ENCODE data around the gene NPTXR.

NPTXR gene

GRCh38 chr22:38874529-38875222, 30.8 kb upstream of the NPTXR start:
- Histone ChIP-seq H3K27ac (ENCODE audit: low read length) (no peak overlapping the region), H3K4me3 (ENCODE audit: low read depth in 1 of 2, low read length in 2 of 2) (no peak overlapping the region), H3K27me3 (ENCODE audit: low read depth, low read length) (no peaks in the 10 kb centered on the region), H3K36me3 (ENCODE audit: control insufficient read depth in 1 of 2, insufficient read depth in 2 of 2, low read length in 2 of 2) (no peaks in the 10 kb centered on the region), H3K9me3 (ENCODE audit: control insufficient read depth in 1 of 2, low read length in 2 of 2) (no peaks in the 10 kb centered on the region), H3K4me1 (ENCODE audit: control insufficient read depth in 1 of 2, insufficient read depth in 2 of 2, low read length in 2 of 2) (peaks cover 11 to 21% of the 10 kb centered on the region in 2 donors)

GRCh38 chr22:38873469-38874411, 29.9 kb upstream of the NPTXR start:
- H3K4me1 ChIP-seq (ENCODE audit: control insufficient read depth in 1 of 2, insufficient read depth in 2 of 2, low read length in 2 of 2) = peaks cover 18 to 30% of the 10 kb centered on the region in 2 donors
- peak overlapping the region; percentile 91 for H3K27ac ChIP-seq (ENCODE audit: low read length)
- no peaks in the 10 kb centered on the region for H3K36me3 ChIP-seq (ENCODE audit: control insufficient read depth in 1 of 2, insufficient read depth in 2 of 2, low read length in 2 of 2)
- peak overlapping the region; percentile 78 to 83 for H3K4me3 ChIP-seq (ENCODE audit: low read depth in 1 of 2, low read length in 2 of 2)
- H3K9me3 ChIP-seq (ENCODE audit: control insufficient read depth in 1 of 2, low read length in 2 of 2) = no peaks in the 10 kb centered on the region
- H3K27me3 ChIP-seq (ENCODE audit: low read depth, low read length) = no peaks in the 10 kb centered on the region

- no peaks in the 10 kb centered on the region for H3K27me3 ChIP-seq (ENCODE audit: low read depth, low read length)
- peak overlapping the region; percentile 91 for H3K27ac ChIP-seq (ENCODE audit: low read length)
- H3K4me1 ChIP-seq (ENCODE audit: control insufficient read depth in 1 of 2, insufficient read depth in 2 of 2, low read length in 2 of 2) = peaks cover 18 to 35% of the 10 kb centered on the region in 2 donors
- no peaks in the 10 kb centered on the region for H3K9me3 ChIP-seq (ENCODE audit: control insufficient read depth in 1 of 2, low read length in 2 of 2)
- H3K36me3 ChIP-seq (ENCODE audit: control insufficient read depth in 1 of 2, insufficient read depth in 2 of 2, low read length in 2 of 2) = peaks cover 0 to 6% of the 10 kb centered on the region in 2 donors
- peak overlapping the region; percentile 78 to 83 for H3K4me3 ChIP-seq (ENCODE audit: low read depth in 1 of 2, low read length in 2 of 2)
Measured at GRCh38 chr22:38872831-38873248, 29.0 kb upstream of the NPTXR start.

DNA sequence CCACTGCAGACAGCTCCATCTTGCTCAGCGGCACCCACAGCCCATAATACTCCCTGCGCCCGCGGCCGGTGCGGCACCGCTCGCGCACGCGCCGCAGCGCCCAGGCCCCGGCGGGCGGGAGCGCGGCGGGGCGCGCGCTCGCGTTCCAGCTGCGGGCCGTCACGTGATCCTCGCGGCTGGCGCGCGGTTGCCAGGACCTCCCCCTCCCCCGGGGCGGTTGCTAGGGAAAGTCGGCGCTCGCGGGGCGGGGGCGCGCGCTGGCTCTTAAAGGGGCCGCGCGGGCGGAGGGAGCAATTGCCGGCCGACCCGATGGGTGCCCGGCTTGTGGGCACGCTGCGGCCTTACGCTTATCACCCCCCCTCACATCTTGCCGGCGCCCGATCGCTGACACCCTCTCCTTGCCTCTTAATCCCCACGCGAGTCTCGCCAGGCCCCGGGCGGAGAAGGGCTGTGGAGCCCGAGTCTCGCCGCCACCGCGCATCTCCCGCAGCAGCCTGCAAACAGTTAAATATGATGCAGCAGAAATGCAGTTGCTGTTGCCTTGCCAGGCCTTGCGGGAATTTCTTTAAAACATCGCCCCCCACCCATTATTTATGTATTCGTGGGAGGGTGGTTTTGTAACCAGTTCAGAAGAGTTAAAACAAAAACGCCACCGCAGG, 28.5 kb upstream of the NPTXR start, which contains the start of gene CBX6:
Gene CBX6, minus strand, starts transcription at position 45 of the 659 bp plus-strand sequence. Its CDS starts 26 bp downstream, at position 19.
- Histone ChIP-seq H3K4me3 (ENCODE audit: low read depth in 1 of 2, low read length in 2 of 2) (peak within 1 kb of the TSS; percentile 78 to 83), H3K27me3 (ENCODE audit: low read depth, low read length) (no peaks in the 10 kb centered on the region), H3K9me3 (ENCODE audit: control insufficient read depth in 1 of 2, low read length in 2 of 2) (no peaks in the 10 kb centered on the region), H3K36me3 (ENCODE audit: control insufficient read depth in 1 of 2, insufficient read depth in 2 of 2, low read length in 2 of 2) (peaks cover 0 to 6% of the 10 kb centered on the region in 2 donors), H3K4me1 (ENCODE audit: control insufficient read depth in 1 of 2, insufficient read depth in 2 of 2, low read length in 2 of 2) (peaks cover 18 to 35% of the 10 kb centered on the region in 2 donors), H3K27ac (ENCODE audit: low read length) (peak within 1 kb of the TSS; percentile 91)

- no peaks in the 10 kb centered on the region for H3K9me3 ChIP-seq (ENCODE audit: control insufficient read depth in 1 of 2, low read length in 2 of 2)
- peaks cover 0 to 9% of the 10 kb centered on the region in 2 donors for H3K36me3 ChIP-seq (ENCODE audit: control insufficient read depth in 1 of 2, insufficient read depth in 2 of 2, low read length in 2 of 2)
- no peaks in the 10 kb centered on the region for H3K27me3 ChIP-seq (ENCODE audit: low read depth, low read length)
- H3K27ac ChIP-seq (ENCODE audit: low read length) = peak overlapping the region; percentile 88
- peaks cover 18 to 42% of the 10 kb centered on the region in 2 donors for H3K4me1 ChIP-seq (ENCODE audit: control insufficient read depth in 1 of 2, insufficient read depth in 2 of 2, low read length in 2 of 2)
- peak overlapping the region; percentile 66 to 78 for H3K4me3 ChIP-seq (ENCODE audit: low read depth in 1 of 2, low read length in 2 of 2)
Measured at GRCh38 chr22:38871360-38872171, 27.7 kb upstream of the NPTXR start.

DNA sequence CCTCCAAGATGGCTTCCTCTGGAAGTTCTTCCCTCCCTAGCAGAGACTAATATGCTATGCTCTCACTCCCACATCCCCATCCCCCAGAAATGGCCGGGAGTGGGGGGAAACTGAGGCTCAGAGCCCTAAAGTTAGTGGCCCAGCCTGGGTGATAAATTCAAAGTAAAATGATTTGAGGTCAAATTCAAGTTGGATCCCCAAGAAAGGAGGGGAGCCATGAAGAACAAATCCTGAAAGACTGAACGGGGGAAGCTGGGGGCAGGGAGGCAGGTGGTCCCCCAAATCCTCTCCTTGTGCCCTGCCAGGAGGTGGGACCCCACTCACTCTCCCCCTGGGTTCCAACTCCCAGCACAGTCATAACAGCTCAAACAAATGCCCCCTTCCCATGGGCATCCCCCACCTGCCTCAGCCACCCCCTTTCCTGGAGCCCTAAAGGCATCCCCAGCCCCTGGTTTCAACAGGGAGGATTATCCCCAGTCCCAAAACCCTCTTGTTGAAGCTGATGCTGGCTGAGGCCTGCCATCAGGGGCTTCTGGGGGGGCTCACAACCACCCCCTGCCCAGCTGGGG, 27.0 kb upstream of the NPTXR start:
- peak overlapping the region; percentile 88 for H3K27ac ChIP-seq (ENCODE audit: low read length)
- H3K4me3 ChIP-seq (ENCODE audit: low read depth in 1 of 2, low read length in 2 of 2) = peak overlapping the region; percentile 66 to 78
- peaks cover 0 to 15% of the 10 kb centered on the region in 2 donors for H3K36me3 ChIP-seq (ENCODE audit: control insufficient read depth in 1 of 2, insufficient read depth in 2 of 2, low read length in 2 of 2)
- no peaks in the 10 kb centered on the region for H3K27me3 ChIP-seq (ENCODE audit: low read depth, low read length)
- H3K9me3 ChIP-seq (ENCODE audit: control insufficient read depth in 1 of 2, low read length in 2 of 2) = no peaks in the 10 kb centered on the region
- H3K4me1 ChIP-seq (ENCODE audit: control insufficient read depth in 1 of 2, insufficient read depth in 2 of 2, low read length in 2 of 2) = peaks cover 18 to 47% of the 10 kb centered on the region in 2 donors

- Histone ChIP-seq H3K4me1 (ENCODE audit: control insufficient read depth in 1 of 2, insufficient read depth in 2 of 2, low read length in 2 of 2) (peaks cover 18 to 53% of the 10 kb centered on the region in 2 donors), H3K4me3 (ENCODE audit: low read depth in 1 of 2, low read length in 2 of 2) (peak overlapping the region; percentile 66 to 78), H3K9me3 (ENCODE audit: control insufficient read depth in 1 of 2, low read length in 2 of 2) (no peaks in the 10 kb centered on the region), H3K27me3 (ENCODE audit: low read depth, low read length) (no peaks in the 10 kb centered on the region), H3K36me3 (ENCODE audit: control insufficient read depth in 1 of 2, insufficient read depth in 2 of 2, low read length in 2 of 2) (peaks cover 0 to 21% of the 10 kb centered on the region in 2 donors), H3K27ac (ENCODE audit: low read length) (peak overlapping the region; percentile 88)
Measured at GRCh38 chr22:38870312-38870741, 26.5 kb upstream of the NPTXR start.

GRCh38 chr22:38869663-38870062, 25.8 kb upstream of the NPTXR start:
- Histone ChIP-seq H3K27ac (ENCODE audit: low read length) (peak overlapping the region; percentile 2), H3K4me1 (ENCODE audit: control insufficient read depth in 1 of 2, insufficient read depth in 2 of 2, low read length in 2 of 2) (peaks cover 18 to 59% of the 10 kb centered on the region in 2 donors), H3K4me3 (ENCODE audit: low read depth in 1 of 2, low read length in 2 of 2) (peak overlapping the region in 1 of 2 donors; percentile 78)

DNA sequence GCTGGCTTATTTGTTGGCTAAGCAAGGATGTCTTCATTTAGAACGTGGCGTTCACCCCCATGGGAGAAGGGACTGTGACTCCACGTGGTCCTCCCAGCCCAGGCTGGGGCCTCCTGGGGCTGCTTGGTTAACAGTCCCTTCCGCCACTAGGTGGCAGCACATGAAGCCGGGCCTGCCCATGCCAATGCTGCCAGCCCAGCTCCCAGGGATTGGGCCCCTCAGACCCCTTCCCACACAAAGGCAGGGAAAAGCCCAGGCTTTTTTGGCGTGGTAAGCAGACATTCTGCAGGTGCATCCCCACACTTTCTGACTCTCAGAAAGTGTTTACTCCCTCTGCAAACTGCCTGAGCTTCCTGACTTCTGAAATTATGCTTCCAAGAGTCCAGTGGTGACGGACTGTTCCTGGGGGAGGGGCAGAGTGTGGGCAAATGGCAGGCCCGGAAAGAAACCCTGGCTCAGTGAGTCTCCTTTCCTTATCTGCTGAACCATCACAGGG, 25.1 kb upstream of the NPTXR start:
- H3K36me3 ChIP-seq (ENCODE audit: control insufficient read depth in 1 of 2, insufficient read depth in 2 of 2, low read length in 2 of 2) = peaks cover 0 to 22% of the 10 kb centered on the region in 2 donors
- no peak overlapping the region for H3K27ac ChIP-seq (ENCODE audit: low read length)
- no peaks in the 10 kb centered on the region for H3K9me3 ChIP-seq (ENCODE audit: control insufficient read depth in 1 of 2, low read length in 2 of 2)
- no peaks in the 10 kb centered on the region for H3K27me3 ChIP-seq (ENCODE audit: low read depth, low read length)
- no peak overlapping the region for H3K4me3 ChIP-seq (ENCODE audit: low read depth in 1 of 2, low read length in 2 of 2)
- H3K4me1 ChIP-seq (ENCODE audit: control insufficient read depth in 1 of 2, insufficient read depth in 2 of 2, low read length in 2 of 2) = peaks cover 18 to 65% of the 10 kb centered on the region in 2 donors

More at GRCh38 chr22:38869663-38870062, 25.8 kb upstream of the NPTXR start:
- peaks cover 0 to 22% of the 10 kb centered on the region in 2 donors for H3K36me3 ChIP-seq (ENCODE audit: control insufficient read depth in 1 of 2, insufficient read depth in 2 of 2, low read length in 2 of 2)
- H3K27me3 ChIP-seq (ENCODE audit: low read depth, low read length) = no peaks in the 10 kb centered on the region
- no peaks in the 10 kb centered on the region for H3K9me3 ChIP-seq (ENCODE audit: control insufficient read depth in 1 of 2, low read length in 2 of 2)

DNA sequence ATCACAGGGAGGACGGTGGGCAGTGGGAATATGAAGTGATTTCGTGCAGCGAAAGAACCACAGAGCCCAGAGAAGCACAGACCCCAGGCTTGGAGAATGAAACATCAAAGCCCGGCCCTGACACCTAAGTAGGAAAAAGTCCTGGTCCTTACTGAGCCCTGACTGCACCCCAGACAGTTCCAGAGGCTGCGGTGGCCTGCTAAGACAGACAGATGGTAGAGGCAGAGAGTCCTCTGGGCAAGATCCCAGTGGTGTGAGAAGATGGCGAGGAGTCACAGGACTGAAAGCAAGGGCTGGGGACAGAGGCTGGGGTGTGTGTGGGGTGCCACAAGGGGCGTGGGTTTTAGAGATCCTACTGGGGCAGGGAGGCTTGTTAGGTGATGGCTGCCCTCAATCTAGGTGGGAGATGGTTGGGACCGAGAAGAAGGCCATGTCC, 24.5 kb upstream of the NPTXR start:
- Histone ChIP-seq H3K9me3 (ENCODE audit: control insufficient read depth in 1 of 2, low read length in 2 of 2) (no peaks in the 10 kb centered on the region), H3K27ac (ENCODE audit: low read length) (no peak overlapping the region), H3K4me1 (ENCODE audit: control insufficient read depth in 1 of 2, insufficient read depth in 2 of 2, low read length in 2 of 2) (peaks cover 18 to 66% of the 10 kb centered on the region in 2 donors), H3K27me3 (ENCODE audit: low read depth, low read length) (no peaks in the 10 kb centered on the region), H3K36me3 (ENCODE audit: control insufficient read depth in 1 of 2, insufficient read depth in 2 of 2, low read length in 2 of 2) (peaks cover 0 to 22% of the 10 kb centered on the region in 2 donors), H3K4me3 (ENCODE audit: low read depth in 1 of 2, low read length in 2 of 2) (no peak overlapping the region)
